NB4 (cell line): ENCODE data around the gene KCNK4.

Experiments used
- CTCF ChIP-seq: IDR thresholded peaks from one replicate; pipeline ENCODE4 v1.5.1; 2012; ENCODE audit warnings: low read depth, low read length
- MAX ChIP-seq: IDR thresholded peaks from 2 replicates; pipeline ENCODE4 v1.6.1; 2011; ENCODE audit warnings: low read depth, low read length
- MYC ChIP-seq: IDR thresholded peaks from 2 replicates; pipeline ENCODE4 v1.6.1; 2011; ENCODE audit warnings: low read depth, low read length
- POLR2A ChIP-seq: IDR thresholded peaks from 2 replicates; pipeline ENCODE4 v1.6.1; 2011; ENCODE audit warnings: mild to moderate bottlenecking; ENCODE audit not compliant: insufficient read length; ENCODE audit errors: extremely low read depth

- TF ChIP-seq CTCF (no peak), POLR2A (peak; percentile 50), MYC (peak; percentile 83), MAX (peak; percentile 94)
Observed at GRCh38 chr11:64246871-64247728, 44.0 kb upstream of the KCNK4 start, which contains the start of gene PPP1R14B.
